ENCODE results near the gene GRID2. TPM values are rescaled to one million over a fixed set of nuclear protein-coding genes. Genes with fewer than 3 reads are reported as not detected.

Gene GRID2
- total RNA-seq, 1 experiment from 2014 or later = not detected

DNA sequence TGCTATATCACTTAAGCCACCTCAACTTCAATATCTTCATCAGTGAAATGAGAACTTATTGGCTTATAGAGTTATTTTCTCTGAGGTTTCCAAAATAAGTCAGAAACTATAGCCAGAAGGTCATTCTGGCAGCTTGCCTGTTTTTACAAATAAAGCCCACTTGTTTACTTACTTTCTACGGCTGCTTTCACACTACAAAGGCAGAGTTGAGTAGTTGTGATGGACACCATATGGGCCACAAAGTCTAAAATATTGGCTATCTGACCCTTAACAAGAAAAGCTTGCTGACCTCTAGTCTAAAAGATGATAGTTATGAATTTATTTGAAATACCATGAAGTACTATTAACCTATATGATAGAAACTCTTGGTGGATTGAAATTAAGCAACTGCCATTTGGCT, 1457.5 kb downstream of the GRID2 start:
- Histone ChIP-seq H3K9me3 (no peaks in the 10 kb centered on the region), H3K36me3 (ENCODE audit: control insufficient read depth, insufficient read depth, low read length) (no peaks in the 10 kb centered on the region), H3K27me3 (replicated peaks; ENCODE audit: control insufficient read depth, insufficient read depth, low read length) (no peaks in the 10 kb centered on the region), H3K4me1 (no peaks in the 10 kb centered on the region), H3K4me3 (ENCODE audit: low read depth, low read length) (no peak overlapping the region)
- no peak for DNase-seq
- ChIA-PET CTCF (no interaction called here), POLR2A (no interaction called here)
- intact Hi-C loops (cut with micrococcal nuclease; ENCODE audit: unreplicated experiment) = loop anchor here (5.0 kb wide), 1 partner anchor 604 kb away; no protein-coding TSS in a partner anchor
- Mint-ChIP-seq H3K9me3 (ENCODE audit: unreplicated experiment) (no peaks in the 10 kb centered on the region), H3K36me3 (ENCODE audit: insufficient read depth, unreplicated experiment) (no peaks in the 10 kb centered on the region), H3K27ac (ENCODE audit: unreplicated experiment) (no peak overlapping the region), H3K4me1 (ENCODE audit: low read depth, unreplicated experiment) (no peaks in the 10 kb centered on the region), H3K27me3 (ENCODE audit: insufficient read depth, unreplicated experiment) (peaks cover 7% of the 10 kb centered on the region), H3K4me3 (ENCODE audit: unreplicated experiment) (no peak overlapping the region)
- TF ChIP-seq, protein P1, sequence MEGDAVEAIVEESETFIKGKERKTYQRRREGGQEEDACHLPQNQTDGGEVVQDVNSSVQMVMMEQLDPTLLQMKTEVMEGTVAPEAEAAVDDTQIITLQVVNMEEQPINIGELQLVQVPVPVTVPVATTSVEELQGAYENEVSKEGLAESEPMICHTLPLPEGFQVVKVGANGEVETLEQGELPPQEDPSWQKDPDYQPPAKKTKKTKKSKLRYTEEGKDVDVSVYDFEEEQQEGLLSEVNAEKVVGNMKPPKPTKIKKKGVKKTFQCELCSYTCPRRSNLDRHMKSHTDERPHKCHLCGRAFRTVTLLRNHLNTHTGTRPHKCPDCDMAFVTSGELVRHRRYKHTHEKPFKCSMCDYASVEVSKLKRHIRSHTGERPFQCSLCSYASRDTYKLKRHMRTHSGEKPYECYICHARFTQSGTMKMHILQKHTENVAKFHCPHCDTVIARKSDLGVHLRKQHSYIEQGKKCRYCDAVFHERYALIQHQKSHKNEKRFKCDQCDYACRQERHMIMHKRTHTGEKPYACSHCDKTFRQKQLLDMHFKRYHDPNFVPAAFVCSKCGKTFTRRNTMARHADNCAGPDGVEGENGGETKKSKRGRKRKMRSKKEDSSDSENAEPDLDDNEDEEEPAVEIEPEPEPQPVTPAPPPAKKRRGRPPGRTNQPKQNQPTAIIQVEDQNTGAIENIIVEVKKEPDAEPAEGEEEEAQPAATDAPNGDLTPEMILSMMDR (IDR thresholded peaks at IDR 0.05; ENCODE audit: insufficient read depth in 1 of 2, low read depth in 1 of 2, low read length in 1 of 2, severe bottlenecking in 1 of 2, unreplicated experiment in 1 of 2) = no peak
- no TSS peak for BruUV-seq (replicated peaks)

DNA sequence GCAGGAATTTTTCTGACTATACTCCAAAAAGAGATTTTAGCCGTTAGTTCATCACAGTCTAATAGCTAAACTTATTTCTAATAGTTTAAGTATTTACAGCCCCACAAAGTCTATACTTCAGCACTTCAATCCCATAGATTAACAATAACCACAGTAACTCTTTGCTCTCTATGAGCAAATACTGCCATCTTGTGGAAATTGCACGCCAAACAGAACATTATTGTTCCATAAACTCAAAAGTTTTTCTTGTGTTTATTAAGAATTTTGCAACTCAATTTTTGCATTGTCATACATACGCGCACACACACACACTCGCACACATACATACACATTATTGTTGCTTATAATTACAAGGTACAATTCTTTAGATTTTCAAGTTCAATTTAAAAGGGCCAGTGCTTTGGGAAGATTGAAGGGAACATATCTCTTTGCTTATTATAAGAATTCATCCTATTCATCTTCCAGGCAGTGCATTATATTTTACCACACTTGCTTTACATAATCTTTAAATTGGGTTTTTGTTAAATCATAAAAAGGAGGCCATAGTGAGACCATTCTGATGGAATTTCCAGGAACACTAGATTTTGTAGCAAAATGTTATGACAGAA, 1461.0 kb downstream of the GRID2 start:
- Histone ChIP-seq H3K27me3 (replicated peaks; ENCODE audit: control insufficient read depth, insufficient read depth, low read length) (no peaks in the 10 kb centered on the region), H3K4me1 (no peaks in the 10 kb centered on the region), H3K4me3 (ENCODE audit: low read depth, low read length) (no peak overlapping the region), H3K36me3 (ENCODE audit: control insufficient read depth, insufficient read depth, low read length) (no peaks in the 10 kb centered on the region), H3K9me3 (no peaks in the 10 kb centered on the region)
- no peaks in the 10 kb centered on the region for H3K9me3 Mint-ChIP-seq (ENCODE audit: unreplicated experiment)
- no peaks in the 10 kb centered on the region for H3K36me3 Mint-ChIP-seq (ENCODE audit: insufficient read depth, unreplicated experiment)
- peak in 1 of 2 experiments; percentile 29 for DNase-seq
- H3K4me1 Mint-ChIP-seq (ENCODE audit: low read depth, unreplicated experiment) = no peaks in the 10 kb centered on the region
- H3K27ac Mint-ChIP-seq (ENCODE audit: unreplicated experiment) = no peak overlapping the region
- no peak overlapping the region for H3K4me3 Mint-ChIP-seq (ENCODE audit: unreplicated experiment)
- CTCF ChIA-PET = no interaction called here
- BruUV-seq (replicated peaks) = no TSS peak
- POLR2A ChIA-PET = interaction anchor here (0.5 kb wide), 1 partner anchor 607 kb away, joined by 3 read pairs; no protein-coding TSS in a partner anchor
- H3K27me3 Mint-ChIP-seq (ENCODE audit: insufficient read depth, unreplicated experiment) = peaks cover 15% of the 10 kb centered on the region
- intact Hi-C loops (cut with micrococcal nuclease; ENCODE audit: unreplicated experiment) = loop anchor here (1.0 to 5.0 kb wide), 3 partner anchors 54 to 607 kb away; no protein-coding TSS in a partner anchor
- TF ChIP-seq, protein P1 (IDR thresholded peaks at IDR 0.05; ENCODE audit: insufficient read depth in 1 of 2, low read depth in 1 of 2, low read length in 1 of 2, severe bottlenecking in 1 of 2, unreplicated experiment in 1 of 2) = peak; percentile 56 to 69

DNA sequence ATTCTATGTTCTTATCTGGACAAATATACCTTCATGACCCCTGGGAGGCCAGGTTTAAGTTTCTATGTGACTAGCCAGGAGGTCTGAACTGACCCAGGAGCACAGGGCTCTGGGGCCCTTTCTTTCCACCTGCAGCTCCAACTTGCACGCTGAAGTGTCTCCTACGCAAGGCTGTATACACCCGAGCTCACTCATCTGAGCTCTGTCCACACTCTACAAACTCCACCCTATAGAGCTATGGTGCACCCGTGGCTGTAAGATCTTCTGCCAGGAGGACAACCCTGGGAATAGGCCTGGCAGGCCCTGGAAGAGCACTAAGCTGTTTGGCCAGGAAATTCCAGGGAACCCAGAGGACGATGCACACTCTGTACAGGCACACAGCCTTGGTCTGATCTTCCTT, 1464.2 kb downstream of the GRID2 start:
- TF ChIP-seq, protein P1 (IDR thresholded peaks at IDR 0.05; ENCODE audit: insufficient read depth in 1 of 2, low read depth in 1 of 2, low read length in 1 of 2, severe bottlenecking in 1 of 2, unreplicated experiment in 1 of 2) = no peak
- no TSS peak for BruUV-seq (replicated peaks)
- no peak overlapping the region for H3K4me3 ChIP-seq (ENCODE audit: low read depth, low read length)
- H3K9me3 ChIP-seq = no peaks in the 10 kb centered on the region
- no peaks in the 10 kb centered on the region for H3K36me3 Mint-ChIP-seq (ENCODE audit: insufficient read depth, unreplicated experiment)
- H3K4me1 ChIP-seq = no peaks in the 10 kb centered on the region
- peaks cover 12% of the 10 kb centered on the region for H3K4me1 Mint-ChIP-seq (ENCODE audit: low read depth, unreplicated experiment)
- no peak overlapping the region for H3K4me3 Mint-ChIP-seq (ENCODE audit: unreplicated experiment)
- POLR2A ChIA-PET = no interaction called here
- intact Hi-C loops (cut with micrococcal nuclease; ENCODE audit: unreplicated experiment) = no loop called here
- DNase-seq = no peak
- H3K9me3 Mint-ChIP-seq (ENCODE audit: unreplicated experiment) = no peaks in the 10 kb centered on the region
- H3K27me3 Mint-ChIP-seq (ENCODE audit: insufficient read depth, unreplicated experiment) = peaks cover 12% of the 10 kb centered on the region
- CTCF ChIA-PET = no interaction called here
- no peaks in the 10 kb centered on the region for H3K36me3 ChIP-seq (ENCODE audit: control insufficient read depth, insufficient read depth, low read length)
- no peak overlapping the region for H3K27ac Mint-ChIP-seq (ENCODE audit: unreplicated experiment)
- no peaks in the 10 kb centered on the region for H3K27me3 ChIP-seq (replicated peaks; ENCODE audit: control insufficient read depth, insufficient read depth, low read length)
